HEK293 (cell line): ENCODE data around the gene HMMR.

Experiments used
- KLF16 ChIP-seq: fragments of 450-650 bp; formaldehyde crosslinking; IDR thresholded peaks from 2 replicates; pipeline ENCODE4 v1.5.1; 2017; ENCODE audit warnings: missing biosample characterization, missing genetic modification characterization
- ZNF133 ChIP-seq: fragments of 450-650 bp; formaldehyde crosslinking; IDR thresholded peaks from 2 replicates; pipeline ENCODE4 v1.5.1; 2016; ENCODE audit warnings: missing biosample characterization, missing genetic modification characterization
- ZNF138 ChIP-seq: fragments of 450-650 bp; formaldehyde crosslinking; IDR thresholded peaks from 2 replicates; pipeline ENCODE4 v1.5.1; 2016; ENCODE audit warnings: missing biosample characterization, missing genetic modification characterization, borderline replicate concordance
- ZNF169 ChIP-seq: fragments of 450-650 bp; formaldehyde crosslinking; IDR thresholded peaks from 2 replicates; pipeline ENCODE4 v1.5.1; 2016; ENCODE audit warnings: missing biosample characterization, missing genetic modification characterization
- ZNF274 ChIP-seq, 2 experiments: fragments of 200-500 bp in 1 of 2; fragments of 450-650 bp in 1 of 2; sonication (Bioruptor generic) in 1 of 2; formaldehyde crosslinking in 1 of 2; IDR thresholded peaks; 2 replicates each; pipeline versions ENCODE4 v1.5.1 to v1.6.1; 2014 to 2016; ENCODE audit warnings: borderline replicate concordance in 1 of 2, inconsistent platforms in 1 of 2, low read length in 1 of 2, missing biosample characterization in 1 of 2, missing genetic modification characterization in 1 of 2
- ZNF324 ChIP-seq: fragments of 450-650 bp; formaldehyde crosslinking; IDR thresholded peaks from 2 replicates; pipeline ENCODE4 v1.5.1; 2016; ENCODE audit warnings: missing biosample characterization, missing genetic modification characterization
- ZNF37A ChIP-seq: fragments of 450-650 bp; IDR thresholded peaks from 2 replicates; pipeline ENCODE4 v1.5.1; 2018; ENCODE audit warnings: missing biosample characterization, missing genetic modification characterization
- ZNF416 ChIP-seq: fragments of 450-650 bp; formaldehyde crosslinking; IDR thresholded peaks from 2 replicates; pipeline ENCODE4 v1.5.1; 2016; ENCODE audit warnings: missing biosample characterization, missing genetic modification characterization
- TF ChIP-seq, protein P1 (sequence below): fragments of 450-650 bp; formaldehyde crosslinking; IDR thresholded peaks from 2 replicates; pipeline ENCODE4 v1.5.1; 2016; ENCODE audit warnings: missing biosample characterization, missing genetic modification characterization
- TF ChIP-seq, protein P2 (sequence below): fragments of 450-650 bp; formaldehyde crosslinking; IDR thresholded peaks from 2 replicates; pipeline ENCODE4 v1.5.1; 2016; ENCODE audit warnings: missing biosample characterization, missing genetic modification characterization

DNA sequence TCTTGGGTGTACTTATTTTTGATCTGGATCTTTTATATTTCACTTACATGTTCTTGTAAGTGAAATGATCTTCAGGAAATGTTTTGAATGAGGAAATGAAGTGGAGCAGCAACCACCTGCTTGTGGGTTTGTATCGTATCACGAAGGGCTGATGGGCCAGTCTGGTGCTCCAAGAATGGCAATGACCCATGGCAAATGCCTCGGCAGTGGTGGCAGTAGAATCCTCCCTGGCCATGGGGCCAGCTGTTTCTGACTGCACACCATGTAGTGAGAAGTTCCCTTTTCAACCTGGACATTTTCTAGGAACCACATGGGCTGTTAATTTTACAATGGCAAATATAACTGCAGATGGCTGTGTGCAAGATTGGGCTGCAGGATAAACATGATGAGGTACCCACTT is 74.9 kb downstream of the HMMR start:
- no peak for TF ChIP-seq ZNF169 (tag by site-specific recombination)
- TF ChIP-seq, protein P1, sequence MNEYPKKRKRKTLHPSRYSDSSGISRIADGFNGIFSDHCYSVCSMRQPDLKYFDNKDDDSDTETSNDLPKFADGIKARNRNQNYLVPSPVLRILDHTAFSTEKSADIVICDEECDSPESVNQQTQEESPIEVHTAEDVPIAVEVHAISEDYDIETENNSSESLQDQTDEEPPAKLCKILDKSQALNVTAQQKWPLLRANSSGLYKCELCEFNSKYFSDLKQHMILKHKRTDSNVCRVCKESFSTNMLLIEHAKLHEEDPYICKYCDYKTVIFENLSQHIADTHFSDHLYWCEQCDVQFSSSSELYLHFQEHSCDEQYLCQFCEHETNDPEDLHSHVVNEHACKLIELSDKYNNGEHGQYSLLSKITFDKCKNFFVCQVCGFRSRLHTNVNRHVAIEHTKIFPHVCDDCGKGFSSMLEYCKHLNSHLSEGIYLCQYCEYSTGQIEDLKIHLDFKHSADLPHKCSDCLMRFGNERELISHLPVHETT (tag by site-specific recombination) = no peak
- TF ChIP-seq, protein P2, sequence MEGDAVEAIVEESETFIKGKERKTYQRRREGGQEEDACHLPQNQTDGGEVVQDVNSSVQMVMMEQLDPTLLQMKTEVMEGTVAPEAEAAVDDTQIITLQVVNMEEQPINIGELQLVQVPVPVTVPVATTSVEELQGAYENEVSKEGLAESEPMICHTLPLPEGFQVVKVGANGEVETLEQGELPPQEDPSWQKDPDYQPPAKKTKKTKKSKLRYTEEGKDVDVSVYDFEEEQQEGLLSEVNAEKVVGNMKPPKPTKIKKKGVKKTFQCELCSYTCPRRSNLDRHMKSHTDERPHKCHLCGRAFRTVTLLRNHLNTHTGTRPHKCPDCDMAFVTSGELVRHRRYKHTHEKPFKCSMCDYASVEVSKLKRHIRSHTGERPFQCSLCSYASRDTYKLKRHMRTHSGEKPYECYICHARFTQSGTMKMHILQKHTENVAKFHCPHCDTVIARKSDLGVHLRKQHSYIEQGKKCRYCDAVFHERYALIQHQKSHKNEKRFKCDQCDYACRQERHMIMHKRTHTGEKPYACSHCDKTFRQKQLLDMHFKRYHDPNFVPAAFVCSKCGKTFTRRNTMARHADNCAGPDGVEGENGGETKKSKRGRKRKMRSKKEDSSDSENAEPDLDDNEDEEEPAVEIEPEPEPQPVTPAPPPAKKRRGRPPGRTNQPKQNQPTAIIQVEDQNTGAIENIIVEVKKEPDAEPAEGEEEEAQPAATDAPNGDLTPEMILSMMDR (tag by site-specific recombination) = no peak
- TF ChIP-seq ZNF274 (IDR thresholded peaks at IDR 0.05; ENCODE audit: low read length) = no peak
- TF ChIP-seq ZNF274 (tag by site-specific recombination; IDR thresholded peaks at IDR 0.05; ENCODE audit: borderline replicate concordance) = no peak
- TF ChIP-seq ZNF133 (tag by site-specific recombination) = no peak
- no peak for TF ChIP-seq ZNF138 (tag by site-specific recombination)
- TF ChIP-seq ZNF324 (tag by site-specific recombination) = no peak
- TF ChIP-seq ZNF416 (tag by site-specific recombination) = no peak
- no peak for TF ChIP-seq KLF16
- TF ChIP-seq ZNF37A (tag by site-specific recombination) = no peak
